LHCN-M2 (cell line): ENCODE data around the gene PCP4L1. TPM values are rescaled to one million over a fixed set of nuclear protein-coding genes. Genes with fewer than 3 reads are reported as not detected.
A peak's percentile ranks its signal among the peaks of the same experiment; 100 is the strongest.
"Not testable (repeated sequence)": the region's sequence is repeated elsewhere in the genome, so short reads cannot be mapped to it uniquely, and the experiment has no call there.

ENCODE experiments used
- DNase-seq: peaks from one replicate; pipeline ENCODE4 v3.0.0-alpha.2; 2012; ENCODE audit warnings: low read depth
- polyA plus RNA-seq: library from polyadenylated mRNA; unstranded; fragments of >200 nt; gene quantifications from one replicate; pipeline ENCODE4 v1.2.1, GENCODE V29; 2012; ENCODE audit warnings: missing spikeins
- total RNA-seq: library from RNA; depleted of rRNA; stranded (reverse); fragments of >200 nt; gene quantifications from 2 replicates; pipeline ENCODE4 v1.2.3, GENCODE V29; 2014; rRNA removed

PCP4L1 gene
- total RNA-seq = 0.17 TPM in 1 of 2 replicates, not detected in the other
- polyA plus RNA-seq = not detected

- peak; percentile 45 for DNase-seq
These were observed at the start of gene PCP4L1 for GRCh38 chr1:161258439-161259344. Gene PCP4L1 (plus strand): TSS chr1:161258745. CDS start chr1:161258975, 230 bp downstream.

- DNase-seq = peak; percentile 62
These were observed 48.6 kb upstream of the PCP4L1 start for GRCh38 chr1:161209790-161210409.

GRCh38 chr1:161214369-161214768, 44.2 kb upstream of the PCP4L1 start:
- no peak for DNase-seq

- DNase-seq = no peak
These were observed 43.5 kb upstream of the PCP4L1 start, which contains the start of gene FCER1G for GRCh38 chr1:161215076-161215475. Gene FCER1G (plus strand): TSS chr1:161215295. CDS start chr1:161215322, 27 bp downstream.

- DNase-seq = peak; percentile 93
These were observed 41.4 kb upstream of the PCP4L1 start for GRCh38 chr1:161216945-161217712.

- no peak for DNase-seq
These were observed 40.7 kb upstream of the PCP4L1 start for GRCh38 chr1:161217831-161218230.

GRCh38 chr1:161218301-161219077, 40.1 kb upstream of the PCP4L1 start:
- DNase-seq = no peak

- DNase-seq = no peak
These were observed 39.3 kb upstream of the PCP4L1 start for GRCh38 chr1:161219078-161219892.

GRCh38 chr1:161220002-161220401, 38.5 kb upstream of the PCP4L1 start:
- DNase-seq = no peak

GRCh38 chr1:161222175-161223019, 36.1 kb upstream of the PCP4L1 start:
- no peak for DNase-seq

GRCh38 chr1:161223805-161224694, 34.5 kb upstream of the PCP4L1 start:
- DNase-seq = no peak

GRCh38 chr1:161224695-161225087, 33.9 kb upstream of the PCP4L1 start:
- not testable (repeated sequence) for DNase-seq

GRCh38 chr1:161225178-161225533, 33.4 kb upstream of the PCP4L1 start:
- peak; percentile 18 for DNase-seq

- peak; percentile 100 for DNase-seq
These were observed 32.8 kb upstream of the PCP4L1 start, which contains the start of gene TOMM40L for GRCh38 chr1:161225534-161226319. Gene TOMM40L (plus strand): TSS chr1:161226060. CDS start chr1:161226490, 430 bp downstream.

- DNase-seq = no peak
These were observed 32.2 kb upstream of the PCP4L1 start for GRCh38 chr1:161226320-161226711.

GRCh38 chr1:161226759-161227158, 31.8 kb upstream of the PCP4L1 start:
- DNase-seq = no peak

- peak; percentile 67 for DNase-seq
These were observed 31.2 kb upstream of the PCP4L1 start for GRCh38 chr1:161227196-161227871.
